Measurements from ENCODE around the gene SERF2. TPM values are rescaled to one million over a fixed set of nuclear protein-coding genes. Genes with fewer than 3 reads are reported as not detected.

Gene SERF2
- total and polyA plus RNA-seq, 2 of the 13 experiments (the other 11 are each of a cell fraction or from before 2014, with no cell fraction given): 811 to 1,257 TPM

- TF ChIP-seq RFXAP (CRISPR knock-in tag; IDR thresholded peaks at IDR 0.05; ENCODE audit: borderline replicate concordance) (peak; percentile 79; the same call in 1 of the 2 replicates), YEATS2 (CRISPR knock-in tag; IDR thresholded peaks at IDR 0.05; ENCODE audit: borderline replicate concordance) (peak; percentile 92; the same call in 1 of the 2 replicates), ISL2 (CRISPR knock-in tag; IDR thresholded peaks at IDR 0.05) (peak; percentile 62; the same call in 1 of the 2 replicates), NR3C1 (CRISPR knock-in tag; IDR thresholded peaks at IDR 0.05) (no peak), RELA (CRISPR knock-in tag; IDR thresholded peaks at IDR 0.05) (no peak), SOX6 (IDR thresholded peaks at IDR 0.05) (no peak), SOX6 (CRISPR knock-in tag; IDR thresholded peaks at IDR 0.05) (no peak; the same call in 1 of the 2 replicates), KDM5B (CRISPR knock-in tag; IDR thresholded peaks at IDR 0.05; ENCODE audit: borderline replicate concordance) (peak; percentile 73), ZBTB8A (CRISPR knock-in tag; IDR thresholded peaks at IDR 0.05; ENCODE audit: borderline replicate concordance, low read depth) (no peak), MTF1 (CRISPR knock-in tag; IDR thresholded peaks at IDR 0.05) (no peak), ZNF263 (CRISPR knock-in tag; IDR thresholded peaks at IDR 0.05) (peak; percentile 70; the same call in 1 of the 2 replicates), NRL (CRISPR knock-in tag; IDR thresholded peaks at IDR 0.05; ENCODE audit: borderline replicate concordance) (peak; percentile 77; the same call in 1 of the 2 replicates), MAFF (IDR thresholded peaks at IDR 0.05; ENCODE audit: low read depth, low read length) (no peak), ZNF569 (CRISPR knock-in tag; IDR thresholded peaks at IDR 0.05; ENCODE audit: borderline replicate concordance) (peak; percentile 37; the same call in 1 of the 2 replicates), MEIS2 (CRISPR knock-in tag; IDR thresholded peaks at IDR 0.05) (no peak), PRDM10 (CRISPR knock-in tag; IDR thresholded peaks at IDR 0.05; ENCODE audit: low read depth) (0 out of 2 replicates have a peak, but pooled peaks have one; percentile 20), PCBP1 (IDR thresholded peaks at IDR 0.05; ENCODE audit: borderline replicate concordance, low read depth, low read length) (no peak), ZNF597 (CRISPR knock-in tag; IDR thresholded peaks at IDR 0.05) (no peak), SATB2 (CRISPR knock-in tag; IDR thresholded peaks at IDR 0.05) (no peak)
Measured at GRCh38 chr15:43824302-43825246, 32.5 kb downstream of the SERF2 start, which contains the start of gene MFAP1 (continued).

Measured in HepG2 (cell line).